8988T (cell line): ENCODE measurements around the gene GPRC5B.

Experiments used
- DNase-seq: peaks from one replicate; pipeline ENCODE4 v3.0.0; 2011

The GPRC5B gene

GRCh38 chr16:19884611-19885450, at the start of gene GPRC5B:
TSS of gene GPRC5B (minus strand) at chr16:19884848. CDS start at chr16:19872845, 12,003 bp downstream.
- no peak for DNase-seq

GRCh38 chr16:19933740-19934139, 49.1 kb upstream of the GPRC5B start:
- no peak for DNase-seq

- DNase-seq = no peak
These were observed 44.4 kb upstream of the GPRC5B start for GRCh38 chr16:19929062-19929511.

- DNase-seq = no peak
These were observed 43.8 kb upstream of the GPRC5B start for GRCh38 chr16:19928432-19928831.

- DNase-seq = no peak
These were observed 42.1 kb upstream of the GPRC5B start for GRCh38 chr16:19926449-19927390.

GRCh38 chr16:19923396-19923795, 38.7 kb upstream of the GPRC5B start:
- DNase-seq = no peak

- DNase-seq = no peak
These were observed 34.5 kb upstream of the GPRC5B start for GRCh38 chr16:19919142-19919541.

GRCh38 chr16:19916064-19916463, 31.4 kb upstream of the GPRC5B start:
- no peak for DNase-seq

GRCh38 chr16:19914877-19915276, 30.2 kb upstream of the GPRC5B start:
- DNase-seq = no peak

GRCh38 chr16:19913340-19913645, 28.6 kb upstream of the GPRC5B start:
- no peak for DNase-seq

- no peak for DNase-seq
These were observed 28.0 kb upstream of the GPRC5B start for GRCh38 chr16:19912455-19913339.

- DNase-seq = no peak
These were observed 27.3 kb upstream of the GPRC5B start for GRCh38 chr16:19911747-19912454.

- DNase-seq = no peak
These were observed 26.6 kb upstream of the GPRC5B start for GRCh38 chr16:19911204-19911603.

GRCh38 chr16:19909750-19910322, 25.2 kb upstream of the GPRC5B start:
- no peak for DNase-seq

GRCh38 chr16:19908921-19909320, 24.3 kb upstream of the GPRC5B start:
- DNase-seq = no peak

GRCh38 chr16:19907161-19907992, 22.7 kb upstream of the GPRC5B start:
- DNase-seq = peak; percentile 50

- no peak for DNase-seq
These were observed 16.5 kb upstream of the GPRC5B start for GRCh38 chr16:19901164-19901563.

GRCh38 chr16:19899605-19899955, 14.9 kb upstream of the GPRC5B start:
- no peak for DNase-seq

- no peak for DNase-seq
These were observed 14.4 kb upstream of the GPRC5B start for GRCh38 chr16:19898924-19899604.

GRCh38 chr16:19898166-19898565, 13.5 kb upstream of the GPRC5B start:
- no peak for DNase-seq
